Left ventricle myocardium inferior (tissue), 1 donor: Measurements from ENCODE around the gene LRRTM3. TPM values are rescaled to one million over a fixed set of nuclear protein-coding genes. Genes with fewer than 3 reads are reported as not detected.

Experiments used
- DNase-seq: peaks from one replicate; pipeline ENCODE4 v3.0.0-alpha.2; 2020
- H3K27ac ChIP-seq: fragments of 200-600 bp; replicated peaks from 2 replicates; pipeline ENCODE4 v1.8.0; 2021
- H3K27me3 ChIP-seq: fragments of 200-600 bp; 2 replicates; pipeline ENCODE4 v1.8.0; 2021; ENCODE audit warnings: low read depth
- H3K36me3 ChIP-seq: fragments of 200-600 bp; 2 replicates; pipeline ENCODE4 v1.8.0; 2021
- H3K4me1 ChIP-seq: fragments of 200-600 bp; 2 replicates; pipeline ENCODE4 v1.8.0; 2021
- H3K4me3 ChIP-seq: fragments of 200-600 bp; 2 replicates; pipeline ENCODE4 v1.8.0; 2021; ENCODE audit warnings: mild to moderate bottlenecking, moderate library complexity
- H3K9me3 ChIP-seq: fragments of 200-600 bp; replicated peaks from 2 replicates; pipeline ENCODE4 v1.8.0; 2021
- intact Hi-C: fragments of 100-400 bp; cut with micrococcal nuclease; formaldehyde crosslinking; loops from one replicate; pipeline ENCODE4 v1.11.0; 2022
- long read RNA-seq: library from polyadenylated mRNA; unstranded; transcript quantifications from one replicate; pipeline ENCODE4 v2.0.0, GENCODE V29; 2021
- total RNA-seq: library from RNA; stranded (reverse); fragmentation: NEBNext Ultra II Directional; extraction: Animal tissue kit (Norgen Biotek cat#: 25700); gene quantifications from one replicate; pipeline ENCODE4 v1.2.1, GENCODE V29; 2021
- TF ChIP-seq, protein P1 (sequence below): fragments of 200-600 bp; IDR thresholded peaks from 2 replicates; pipeline ENCODE4 v1.8.0; 2021; ENCODE audit warnings: antibody characterized with exemption, mild to moderate bottlenecking, borderline replicate concordance
- donor health status: DM: no; HTN: yes; CAD: no; lungs with severe emphysema.

LRRTM3 gene
- total RNA-seq, result not detected
- long read RNA-seq, partial matches to known transcripts, result 0 of 2 reads
- long read RNA-seq, other reads (novel, unspliced or antisense), result 2 of 2 reads

DNA sequence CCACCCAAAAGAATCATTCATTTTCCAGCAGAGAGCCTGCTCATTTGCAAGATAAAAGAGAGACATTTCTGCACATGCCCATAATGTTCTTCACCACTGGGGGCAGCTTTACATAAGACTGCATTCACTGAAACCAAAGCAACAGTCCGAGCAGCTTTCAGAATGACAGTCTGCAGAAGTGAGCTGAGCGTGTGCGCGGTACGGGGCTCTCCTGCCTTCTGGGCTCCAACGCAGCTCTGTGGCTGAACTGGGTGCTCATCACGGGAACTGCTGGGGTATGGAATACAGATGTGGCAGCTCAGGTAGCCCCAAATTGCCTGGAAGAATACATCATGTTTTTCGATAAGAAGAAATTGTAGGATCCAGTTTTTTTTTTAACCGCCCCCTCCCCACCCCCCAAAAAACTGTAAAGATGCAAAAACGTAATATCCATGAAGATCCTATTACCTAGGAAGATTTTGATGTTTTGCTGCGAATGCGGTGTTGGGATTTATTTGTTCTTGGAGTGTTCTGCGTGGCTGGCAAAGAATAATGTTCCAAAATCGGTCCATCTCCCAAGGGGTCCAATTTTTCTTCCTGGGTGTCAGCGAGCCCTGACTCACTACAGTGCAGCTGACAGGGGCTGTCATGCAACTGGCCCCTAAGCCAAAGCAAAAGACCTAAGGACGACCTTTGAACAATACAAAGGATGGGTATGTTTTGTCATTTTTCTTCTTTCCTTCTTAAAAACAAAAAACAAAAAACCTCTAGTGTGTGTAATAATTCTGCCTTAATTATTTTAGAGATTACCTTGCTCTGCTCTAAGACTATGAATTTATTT, at the start of gene LRRTM3:
Gene LRRTM3, plus strand, starts transcription at position 141 of the 820 bp plus-strand sequence.
- intact Hi-C loops, result no loop called here
- no peaks in the 10 kb centered on the region for H3K36me3 ChIP-seq
- no peak within 1 kb of the TSS for H3K27ac ChIP-seq
- H3K4me1 ChIP-seq, result peaks cover 21% of the 10 kb centered on the region
- H3K27me3 ChIP-seq, result peaks cover 44% of the 10 kb centered on the region
- peak; percentile 19 for DNase-seq
- H3K9me3 ChIP-seq, result no peaks in the 10 kb centered on the region
- H3K4me3 ChIP-seq, result peak within 1 kb of the TSS; percentile 34
- TF ChIP-seq, protein P1, sequence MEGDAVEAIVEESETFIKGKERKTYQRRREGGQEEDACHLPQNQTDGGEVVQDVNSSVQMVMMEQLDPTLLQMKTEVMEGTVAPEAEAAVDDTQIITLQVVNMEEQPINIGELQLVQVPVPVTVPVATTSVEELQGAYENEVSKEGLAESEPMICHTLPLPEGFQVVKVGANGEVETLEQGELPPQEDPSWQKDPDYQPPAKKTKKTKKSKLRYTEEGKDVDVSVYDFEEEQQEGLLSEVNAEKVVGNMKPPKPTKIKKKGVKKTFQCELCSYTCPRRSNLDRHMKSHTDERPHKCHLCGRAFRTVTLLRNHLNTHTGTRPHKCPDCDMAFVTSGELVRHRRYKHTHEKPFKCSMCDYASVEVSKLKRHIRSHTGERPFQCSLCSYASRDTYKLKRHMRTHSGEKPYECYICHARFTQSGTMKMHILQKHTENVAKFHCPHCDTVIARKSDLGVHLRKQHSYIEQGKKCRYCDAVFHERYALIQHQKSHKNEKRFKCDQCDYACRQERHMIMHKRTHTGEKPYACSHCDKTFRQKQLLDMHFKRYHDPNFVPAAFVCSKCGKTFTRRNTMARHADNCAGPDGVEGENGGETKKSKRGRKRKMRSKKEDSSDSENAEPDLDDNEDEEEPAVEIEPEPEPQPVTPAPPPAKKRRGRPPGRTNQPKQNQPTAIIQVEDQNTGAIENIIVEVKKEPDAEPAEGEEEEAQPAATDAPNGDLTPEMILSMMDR, result peak; percentile 71

DNA sequence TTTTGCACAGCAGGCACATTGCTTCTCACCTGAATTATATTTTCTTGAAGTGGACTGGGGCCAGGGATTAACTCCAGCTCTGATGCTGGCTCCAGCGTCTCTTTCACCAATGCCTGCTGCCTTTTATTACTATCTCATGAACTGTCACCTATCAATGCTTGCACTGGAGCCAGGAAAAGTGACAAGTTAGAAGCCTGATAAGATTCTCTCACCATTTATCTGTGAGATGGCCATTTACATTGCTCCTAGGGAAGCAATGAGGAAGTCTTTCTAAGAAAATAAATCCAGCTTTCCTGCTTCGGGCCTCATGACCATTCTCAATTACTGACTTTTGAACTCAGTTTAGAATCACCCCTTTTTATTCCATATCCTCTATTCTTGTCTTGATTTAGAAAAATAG, 48.5 kb upstream of the LRRTM3 start:
- H3K36me3 ChIP-seq, result no peaks in the 10 kb centered on the region
- peaks cover 45% of the 10 kb centered on the region for H3K4me1 ChIP-seq
- H3K27ac ChIP-seq, result no peak overlapping the region
- TF ChIP-seq, protein P1, result no peak
- no peaks in the 10 kb centered on the region for H3K9me3 ChIP-seq
- no peak for DNase-seq
- intact Hi-C loops, result no loop called here
- H3K4me3 ChIP-seq, result no peak overlapping the region
- H3K27me3 ChIP-seq, result no peaks in the 10 kb centered on the region

DNA sequence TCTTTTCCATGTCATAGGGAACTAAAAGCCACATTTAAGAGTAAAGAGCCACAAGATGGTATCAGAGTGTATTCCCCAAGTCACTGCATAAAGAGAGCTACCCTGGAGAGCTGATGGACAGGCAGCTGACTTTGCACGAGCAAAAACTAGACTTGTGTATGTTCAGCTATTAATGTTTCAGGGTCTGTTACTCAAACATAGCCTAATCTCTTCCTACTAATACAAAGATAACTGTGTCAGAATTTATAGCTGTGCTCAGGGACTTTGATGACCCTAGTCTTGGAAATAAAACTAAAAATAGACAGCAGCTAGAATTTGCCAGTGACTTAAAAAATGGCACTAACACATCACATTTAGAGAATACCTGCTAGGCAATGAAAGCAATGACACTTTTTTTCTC, 45.5 kb upstream of the LRRTM3 start:
- Histone ChIP-seq H3K27me3 (no peaks in the 10 kb centered on the region), H3K4me1 (peaks cover 54% of the 10 kb centered on the region), H3K4me3 (no peak overlapping the region), H3K9me3 (no peaks in the 10 kb centered on the region), H3K36me3 (no peaks in the 10 kb centered on the region), H3K27ac (peak overlapping the region; percentile 58)
- DNase-seq, result no peak
- intact Hi-C loops, result no loop called here
- TF ChIP-seq, protein P1, result no peak

DNA sequence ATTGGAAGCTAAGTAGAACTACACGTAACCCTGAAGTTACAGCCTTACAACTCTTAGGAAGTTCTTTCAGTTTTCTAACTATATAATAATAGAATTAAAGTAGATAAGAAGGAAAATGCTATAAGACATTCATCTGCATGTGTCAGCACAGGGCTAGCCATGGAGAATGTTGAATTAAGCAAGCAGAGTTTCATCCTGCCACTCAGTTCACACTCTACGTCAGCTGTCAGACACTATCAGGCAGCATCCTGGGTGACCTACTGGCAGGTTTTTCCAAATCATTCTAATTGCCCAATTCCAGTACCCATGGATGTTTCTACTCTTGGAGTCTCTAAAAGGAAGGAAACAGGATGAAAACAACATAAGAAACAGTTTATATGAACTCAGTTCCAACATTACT, 45.0 kb upstream of the LRRTM3 start:
- Histone ChIP-seq H3K36me3 (no peaks in the 10 kb centered on the region), H3K27ac (peak overlapping the region; percentile 58), H3K9me3 (no peaks in the 10 kb centered on the region), H3K4me3 (no peak overlapping the region), H3K27me3 (no peaks in the 10 kb centered on the region), H3K4me1 (peaks cover 51% of the 10 kb centered on the region)
- no peak for DNase-seq
- intact Hi-C loops, result no loop called here
- TF ChIP-seq, protein P1, result no peak

DNA sequence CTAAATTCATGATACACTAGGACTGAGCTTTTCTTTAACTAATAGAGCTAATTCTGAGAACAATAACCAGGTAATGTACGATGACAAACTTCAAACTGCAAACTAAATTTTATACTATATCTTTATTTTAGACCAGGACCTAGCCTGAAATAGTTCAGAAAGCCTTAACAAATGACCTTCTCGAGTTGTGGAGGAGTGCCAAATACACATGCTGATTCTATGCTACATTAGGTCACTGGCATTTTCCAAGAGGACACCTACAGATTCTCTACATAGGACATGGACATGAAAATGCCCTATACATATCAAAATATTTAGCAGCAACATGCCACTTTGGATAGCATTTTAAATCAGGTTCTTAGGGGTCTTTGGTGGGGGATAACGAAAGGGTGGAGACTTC, 44.0 kb upstream of the LRRTM3 start:
- intact Hi-C loops, result no loop called here
- TF ChIP-seq, protein P1, result no peak
- Histone ChIP-seq H3K4me3 (no peak overlapping the region), H3K27ac (peak overlapping the region; percentile 58), H3K36me3 (no peaks in the 10 kb centered on the region), H3K4me1 (peaks cover 49% of the 10 kb centered on the region), H3K27me3 (no peaks in the 10 kb centered on the region), H3K9me3 (no peaks in the 10 kb centered on the region)
- no peak for DNase-seq
